SH-SY5Y (cell line): ENCODE results near the gene HS3ST3B1.

ENCODE experiments used
- GATA2 ChIP-seq: IDR thresholded peaks from 2 replicates; pipeline ENCODE4 v1.6.1; 2011; ENCODE audit warnings: mild to moderate bottlenecking, low read depth, low read length
- GATA3 ChIP-seq: IDR thresholded peaks from 2 replicates; pipeline ENCODE4 v1.6.1; 2011; ENCODE audit warnings: low read depth, mild to moderate bottlenecking, low read length, moderate library complexity

HS3ST3B1 gene

GRCh38 chr17:14376666-14377065 is 75.8 kb downstream of the HS3ST3B1 start:
- TF ChIP-seq GATA2 (no peak), GATA3 (no peak)

DNA sequence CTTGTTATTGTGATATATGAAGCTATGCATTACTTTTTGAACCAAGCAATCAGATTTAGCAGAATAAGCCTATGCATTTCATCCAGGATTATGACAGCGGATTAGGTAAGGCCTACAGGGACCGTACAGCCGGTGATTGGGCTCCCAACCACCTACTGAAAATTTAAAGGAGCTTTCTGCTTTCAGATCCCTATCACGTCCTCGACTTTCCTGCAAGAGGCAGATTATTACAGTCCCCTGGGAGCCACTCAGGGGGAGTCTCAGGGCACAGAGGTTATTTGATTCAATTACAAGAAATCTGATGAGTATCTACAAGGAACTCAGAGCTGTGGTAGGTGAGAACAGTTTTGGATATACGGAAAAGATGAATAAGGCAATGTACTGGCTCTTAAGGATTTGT is 80.7 kb downstream of the HS3ST3B1 start:
- TF ChIP-seq GATA3 (no peak), GATA2 (no peak)

GRCh38 chr17:14387036-14387435 is 86.2 kb downstream of the HS3ST3B1 start:
- TF ChIP-seq GATA2 (no peak), GATA3 (no peak)

DNA sequence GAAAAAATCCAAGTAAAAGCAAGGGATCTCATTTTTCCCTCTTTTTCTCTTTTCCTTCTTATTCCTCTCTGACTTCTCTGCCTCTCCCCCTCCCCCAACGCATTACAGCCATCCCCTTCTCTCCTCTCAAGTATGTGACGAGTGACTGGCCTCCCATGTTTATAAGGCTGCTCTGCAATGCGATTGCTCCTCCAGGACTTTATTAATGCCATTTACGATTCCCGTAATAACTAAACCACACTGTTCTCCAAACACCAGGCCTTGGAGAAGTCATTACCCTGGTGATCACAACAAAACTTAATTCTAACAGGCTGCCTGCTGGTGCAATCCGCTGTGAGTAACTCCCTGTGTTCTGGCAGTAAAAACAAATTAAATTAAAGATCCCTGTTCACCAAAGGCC is 88.8 kb downstream of the HS3ST3B1 start:
- no peak for TF ChIP-seq GATA2
- TF ChIP-seq GATA3: no peak

GRCh38 chr17:14393723-14394122 is 92.8 kb downstream of the HS3ST3B1 start:
- no peak for TF ChIP-seq GATA3
- TF ChIP-seq GATA2: no peak

DNA sequence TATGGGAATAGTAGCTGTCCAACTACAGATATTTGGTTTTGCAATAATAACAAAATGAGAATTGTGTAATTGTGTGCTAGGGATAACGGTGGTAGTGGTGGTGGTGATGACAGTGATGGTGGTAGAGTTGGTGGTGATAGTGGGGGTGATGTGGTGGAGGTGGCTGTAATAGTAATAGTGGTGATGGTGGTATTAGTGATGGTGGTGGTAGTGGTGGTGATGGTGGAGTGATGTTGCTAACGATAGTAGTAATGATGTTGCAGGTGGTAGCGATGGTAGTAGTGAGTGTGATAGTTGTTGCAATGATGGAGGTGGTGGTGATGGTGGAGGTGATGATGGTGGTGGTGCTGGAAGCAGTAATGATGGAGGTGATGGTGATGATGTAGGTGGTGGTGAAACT is 94.4 kb downstream of the HS3ST3B1 start:
- TF ChIP-seq GATA2 (no peak), GATA3 (no peak)

DNA sequence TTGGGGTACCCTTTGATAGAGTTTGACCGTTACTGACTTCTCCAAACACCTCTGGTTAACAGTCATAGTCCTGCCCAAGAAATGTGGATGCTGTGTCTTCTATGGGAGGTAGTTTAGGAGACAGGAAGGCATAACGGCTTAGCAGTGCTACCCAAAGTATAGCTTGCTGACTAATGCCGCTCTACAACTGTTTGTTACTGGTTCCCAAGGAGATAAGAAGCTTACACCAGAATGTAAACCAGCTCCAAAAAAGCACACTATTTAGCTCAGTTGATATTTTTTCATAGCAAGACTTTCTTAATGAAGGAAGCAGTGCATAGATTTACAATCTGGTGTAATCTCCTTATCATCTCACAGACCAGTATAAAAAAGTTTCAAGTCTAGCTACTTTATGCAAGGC is 95.7 kb downstream of the HS3ST3B1 start:
- TF ChIP-seq GATA2: no peak
- TF ChIP-seq GATA3: no peak

DNA sequence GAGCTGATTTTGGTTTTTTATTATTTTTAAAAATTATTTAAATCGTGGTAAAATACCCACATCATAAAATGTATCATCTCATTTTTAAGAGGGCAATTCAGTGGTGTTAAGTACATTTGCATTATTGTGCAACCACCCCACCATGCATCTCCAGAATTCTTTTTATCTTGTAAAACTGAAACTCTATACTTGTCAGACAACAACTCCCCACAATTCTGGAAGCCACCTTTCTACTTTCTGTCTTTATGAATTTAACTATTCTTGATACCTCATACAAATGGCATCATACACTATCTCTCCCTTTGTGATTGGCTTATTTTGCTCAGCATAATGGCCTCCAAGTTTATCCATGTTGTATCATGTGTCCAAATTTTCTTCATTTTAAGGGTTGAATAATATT is 97.9 kb downstream of the HS3ST3B1 start:
- TF ChIP-seq GATA2 (no peak), GATA3 (no peak)
